ENCODE data around the gene NR0B1.

GRCh38 chrX:30308263-30309138, 689 bp downstream of the NR0B1 start:
- TF ChIP-seq EZH2 (IDR thresholded peaks at IDR 0.05) (no peak), POLR2AphosphoS5 (IDR thresholded peaks at IDR 0.05; ENCODE audit: borderline replicate concordance, low read depth, low read length) (peak; percentile 40)
